Stimulated activated CD8-positive, alpha-beta memory T cell treated with anti-CD3 and anti-CD28 coated beads, Interleukin-4, amount 100 ng/mL, for 1 hour (primary cell): ENCODE measurements around the gene ENTREP1.

Source experiments
- DNase-seq, 2 donors: peaks; one replicate each; pipeline ENCODE4 v3.0.0-alpha.2; 2020; ENCODE audit warnings: low read depth in 2 of 2, low spot score in 1 of 2

ENTREP1 gene

GRCh38 chr9:69319324-69320025, 5.5 kb upstream of the ENTREP1 start:
- DNase-seq = no peak

GRCh38 chr9:69322256-69322655, 2.8 kb upstream of the ENTREP1 start:
- DNase-seq = no peak

- DNase-seq = no peak
Measured at GRCh38 chr9:69323861-69324260, 1.2 kb upstream of the ENTREP1 start.

- no peak for DNase-seq
Measured at GRCh38 chr9:69325409-69326212, 596 bp downstream of the ENTREP1 start.

- DNase-seq = no peak
Measured at GRCh38 chr9:69326261-69326660, 1.2 kb downstream of the ENTREP1 start.

GRCh38 chr9:69330580-69330979, 5.6 kb downstream of the ENTREP1 start:
- no peak for DNase-seq

- no peak for DNase-seq
Measured at GRCh38 chr9:69331444-69331843, 6.4 kb downstream of the ENTREP1 start.

GRCh38 chr9:69332067-69332685, 7.2 kb downstream of the ENTREP1 start:
- DNase-seq = no peak

- no peak for DNase-seq
Measured at GRCh38 chr9:69333716-69334115, 8.7 kb downstream of the ENTREP1 start.

- DNase-seq = no peak
Measured at GRCh38 chr9:69334317-69334716, 9.3 kb downstream of the ENTREP1 start.

- no peak for DNase-seq
Measured at GRCh38 chr9:69339620-69340019, 14.6 kb downstream of the ENTREP1 start.

GRCh38 chr9:69340631-69341030, 15.6 kb downstream of the ENTREP1 start:
- DNase-seq = no peak

- DNase-seq = no peak
Measured at GRCh38 chr9:69342769-69343168, 17.8 kb downstream of the ENTREP1 start.

GRCh38 chr9:69344459-69344858, 19.4 kb downstream of the ENTREP1 start:
- no peak for DNase-seq

GRCh38 chr9:69346596-69347390, 21.8 kb downstream of the ENTREP1 start:
- DNase-seq = no peak

- DNase-seq = no peak
Measured at GRCh38 chr9:69347607-69348006, 22.6 kb downstream of the ENTREP1 start.

GRCh38 chr9:69351227-69351626, 26.2 kb downstream of the ENTREP1 start:
- DNase-seq = no peak

- DNase-seq = no peak
Measured at GRCh38 chr9:69355232-69355631, 30.2 kb downstream of the ENTREP1 start.

GRCh38 chr9:69357030-69357775, 32.2 kb downstream of the ENTREP1 start:
- DNase-seq = no peak

- no peak for DNase-seq
Measured at GRCh38 chr9:69357821-69358220, 32.8 kb downstream of the ENTREP1 start.

GRCh38 chr9:69363191-69363590, 38.2 kb downstream of the ENTREP1 start:
- DNase-seq = no peak
